Erythroblast (primary cell): ENCODE data around the gene MRPL28.

Experiments
- DNase-seq, 2 experiments: peaks; one replicate each; lab custom pipeline; 2025; lab: John Stamatoyannopoulos, UW
- GATA1 ChIP-seq: IDR thresholded peaks from 2 replicates; pipeline ENCODE4 v1.6.1; 2011; ENCODE audit warnings: low read depth, mild to moderate bottlenecking, control low read depth, low read length, moderate library complexity
- POLR2A ChIP-seq: IDR thresholded peaks from 2 replicates; pipeline ENCODE4 v1.6.1; 2011; ENCODE audit warnings: mild to moderate bottlenecking, low read length

Gene MRPL28

DNA sequence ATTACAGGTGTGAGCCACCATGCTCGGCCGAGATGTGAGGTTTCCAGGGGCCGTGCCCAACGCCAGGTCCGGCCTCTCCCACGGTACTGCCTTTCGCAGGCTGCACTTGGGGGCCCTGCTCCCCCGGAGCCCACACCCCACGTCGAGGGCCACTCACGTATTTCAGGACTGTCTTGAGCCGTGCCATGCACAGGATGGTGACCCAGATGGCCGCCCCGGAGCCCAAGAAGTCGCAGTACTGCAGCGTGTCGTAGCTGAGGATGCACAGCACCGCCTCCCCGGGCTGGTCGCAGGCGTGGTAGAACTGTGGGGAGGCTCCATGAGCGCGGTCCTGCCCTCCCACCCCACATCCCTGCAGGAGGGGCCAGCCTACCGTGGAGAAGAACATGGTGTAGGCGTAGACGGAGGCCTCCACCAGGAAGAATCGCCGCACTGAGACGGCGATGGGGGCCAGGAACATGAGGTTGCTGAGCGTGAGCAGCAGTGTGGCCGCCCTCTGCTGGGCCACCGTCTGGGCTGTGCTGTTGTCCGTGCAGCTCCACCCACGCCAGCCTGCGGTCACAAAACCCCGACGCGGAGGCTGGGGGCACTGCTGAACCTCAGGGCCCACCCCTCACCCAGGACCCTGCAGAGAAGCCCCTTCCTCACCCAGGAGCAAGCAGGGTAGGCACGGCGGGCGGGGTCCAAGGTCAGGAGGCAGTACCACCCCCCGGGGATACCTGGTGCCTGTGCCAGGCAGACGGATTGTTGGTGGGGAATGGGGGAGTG, 3.7 kb upstream of the MRPL28 start:
- DNase-seq, result no peak
- TF ChIP-seq GATA1, result no peak
- TF ChIP-seq POLR2A, result no peak

GRCh38 chr16:373020-373598, 2.8 kb upstream of the MRPL28 start:
- no peak for DNase-seq

DNA sequence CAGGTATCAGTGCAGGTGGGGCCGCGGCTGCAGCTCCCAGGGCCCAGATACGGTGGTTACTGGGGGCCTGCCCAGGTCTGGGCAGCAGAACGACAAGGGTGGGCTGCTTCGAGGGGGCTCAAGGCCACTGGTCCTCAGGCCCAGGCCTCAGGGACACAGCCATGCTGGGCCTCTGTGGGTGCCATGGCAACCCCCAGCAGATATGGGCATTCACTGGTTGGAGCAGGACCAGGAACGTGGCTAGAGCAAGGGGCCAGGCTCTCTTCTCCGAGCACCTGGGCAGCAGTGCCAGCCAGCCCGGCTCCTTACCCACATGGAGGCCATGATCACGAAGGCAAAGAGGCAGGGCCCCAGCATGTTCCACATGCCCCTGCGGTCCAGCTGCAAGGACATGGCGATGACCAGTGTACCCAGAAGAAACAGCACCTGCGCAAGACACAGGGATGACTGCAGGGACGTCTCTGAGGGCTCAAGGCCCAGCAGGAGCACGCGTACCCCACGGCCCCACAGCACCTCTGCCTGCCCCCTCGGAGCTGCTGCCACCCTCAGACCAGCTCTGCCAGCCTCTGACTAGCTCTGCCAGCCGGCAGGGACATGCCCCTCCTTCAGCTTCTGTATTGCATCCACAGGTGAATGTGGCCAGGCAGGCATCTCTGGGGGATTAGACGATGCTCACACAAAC, 2.1 kb upstream of the MRPL28 start:
- no peak for TF ChIP-seq POLR2A
- no peak for TF ChIP-seq GATA1
- no peak for DNase-seq

More at GRCh38 chr16:373020-373598, 2.8 kb upstream of the MRPL28 start:
- TF ChIP-seq GATA1 (no peak), POLR2A (no peak)

- TF ChIP-seq GATA1 (no peak), POLR2A (no peak)
- no peak for DNase-seq
These were observed 1.4 kb upstream of the MRPL28 start for GRCh38 chr16:371515-372301.

- DNase-seq, result no peak
- TF ChIP-seq POLR2A, result no peak
- no peak for TF ChIP-seq GATA1
These were observed 709 bp upstream of the MRPL28 start for GRCh38 chr16:370979-371514.

GRCh38 chr16:369866-370436, 387 bp downstream of the MRPL28 start:
- DNase-seq, result no peak
- TF ChIP-seq POLR2A (no peak), GATA1 (no peak)

- peak in 1 of 2 experiments; percentile 38 for DNase-seq
- TF ChIP-seq GATA1, result no peak
- TF ChIP-seq POLR2A, result no peak
These were observed 968 bp downstream of the MRPL28 start for GRCh38 chr16:369275-369865.

DNA sequence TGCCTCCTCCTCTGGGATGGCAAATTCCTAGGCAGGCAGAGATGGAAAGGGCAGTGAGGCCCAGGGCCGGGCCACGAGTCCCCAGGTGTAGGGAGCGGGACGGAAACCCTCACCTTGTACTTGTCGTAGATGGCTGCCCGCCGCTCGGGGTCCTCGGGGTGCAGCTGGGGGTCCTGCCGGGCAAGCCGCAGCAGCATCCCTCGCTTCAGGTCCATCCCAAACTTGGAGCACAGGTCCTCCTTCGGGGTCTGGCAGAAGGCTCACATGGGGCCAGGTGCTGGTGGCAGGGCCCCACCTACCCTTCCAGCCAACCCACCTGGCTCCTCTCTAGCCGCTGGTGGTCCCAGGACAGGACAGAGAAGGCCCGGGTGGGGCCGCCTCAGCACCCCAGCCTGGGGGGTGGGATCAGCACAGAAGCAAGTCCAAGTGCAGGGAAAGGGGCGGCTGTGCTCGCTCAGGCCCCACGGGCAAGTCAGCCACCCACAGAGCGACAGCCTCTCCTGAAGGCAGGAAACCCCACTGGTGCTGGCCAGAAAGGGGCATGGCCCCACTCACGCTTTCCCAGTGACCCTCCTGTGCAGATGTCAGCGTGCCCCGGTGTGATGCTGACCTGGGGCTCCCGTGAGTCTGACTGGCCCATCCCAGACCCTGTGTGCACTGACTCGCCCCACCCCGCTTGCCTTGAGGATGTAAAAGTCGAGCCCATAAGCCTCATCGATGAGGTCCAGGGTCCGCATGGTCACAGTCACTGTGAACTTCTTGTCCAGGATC, 1.8 kb downstream of the MRPL28 start:
- DNase-seq, result no peak

DNA sequence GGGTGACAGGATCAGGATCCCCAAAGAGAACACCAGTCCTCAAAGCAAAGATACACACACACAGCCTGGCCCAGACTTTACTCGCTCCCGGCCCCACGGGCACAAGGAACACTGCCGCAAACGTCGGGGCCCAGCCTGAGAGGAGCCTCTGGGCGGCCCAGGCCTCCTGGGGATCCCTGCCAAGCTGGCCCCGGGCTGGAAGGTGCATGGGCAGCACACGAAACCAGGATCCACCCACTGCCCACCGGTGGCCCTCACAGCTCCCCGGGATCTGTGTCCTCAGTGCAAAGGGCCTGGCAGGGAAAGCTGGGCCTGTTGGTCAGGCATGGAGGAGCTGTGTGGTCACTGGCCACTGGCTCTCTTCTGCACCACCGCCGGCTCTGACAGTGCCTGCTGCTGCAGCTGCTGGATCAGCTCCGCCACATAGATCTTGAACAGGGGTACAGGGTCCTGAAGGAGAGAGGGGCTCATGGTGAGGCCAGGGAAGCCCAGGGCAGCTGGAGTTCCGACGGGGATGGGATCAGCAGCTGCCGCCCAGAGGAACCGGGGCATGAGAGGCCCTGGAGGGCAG, 2.9 kb downstream of the MRPL28 start:
- TF ChIP-seq POLR2A (no peak), GATA1 (no peak)
- no peak for DNase-seq

More for the DNA sequence above, 1.8 kb downstream of the MRPL28 start:
- TF ChIP-seq GATA1, result no peak
- TF ChIP-seq POLR2A, result no peak

- TF ChIP-seq POLR2A (no peak), GATA1 (no peak)
- no peak for DNase-seq
These were observed 3.9 kb downstream of the MRPL28 start for GRCh38 chr16:366476-366875.

GRCh38 chr16:364595-365491, 5.5 kb downstream of the MRPL28 start:
- DNase-seq, result peak in 1 of 2 experiments; percentile 64
- no peak for TF ChIP-seq POLR2A
- TF ChIP-seq GATA1, result no peak
